GM12878 (cell line): ENCODE data around the gene DGCR8. TPM values are rescaled to one million over a fixed set of nuclear protein-coding genes. Genes with fewer than 3 reads are reported as not detected.

Experiments
- ATF3 ChIP-seq: IDR thresholded peaks from 2 replicates; pipeline ENCODE4 v1.6.1; 2011; ENCODE audit warnings: low read depth, mild to moderate bottlenecking, low read length, moderate library complexity, borderline replicate concordance; ENCODE audit errors: extremely low read depth
- BCL3 ChIP-seq: IDR thresholded peaks from 2 replicates; pipeline ENCODE4 v1.6.1; 2011; ENCODE audit warnings: borderline replicate concordance, low read depth, mild to moderate bottlenecking, moderate library complexity, low read length; ENCODE audit not compliant: insufficient read depth, poor library complexity, severe bottlenecking
- BCLAF1 ChIP-seq: fragments of 450-650 bp; IDR thresholded peaks from 2 replicates; pipeline ENCODE4 v1.6.1; 2017; ENCODE audit warnings: antibody characterized with exemption, mild to moderate bottlenecking, moderate library complexity
- CEBPB ChIP-seq, 2 experiments: fragments of 150-350 bp in 1 of 2; IDR thresholded peaks; 2 replicates each; pipeline ENCODE4 v1.6.1; 2012 to 2014; ENCODE audit warnings: low read depth in 2 of 2, low read length in 2 of 2, borderline replicate concordance in 1 of 2, inconsistent platforms in 1 of 2
- DPF2 ChIP-seq: fragments of 450-650 bp; IDR thresholded peaks from 2 replicates; pipeline ENCODE4 v1.6.1; 2017; ENCODE audit warnings: mild to moderate bottlenecking
- E2F4 ChIP-seq: IDR thresholded peaks from 2 replicates; pipeline ENCODE4 v1.6.1; 2012; ENCODE audit warnings: low read depth, low read length, improper control_type of control experiment
- FOS ChIP-seq: IDR thresholded peaks from 3 replicates; pipeline ENCODE4 v1.6.1; 2011; ENCODE audit warnings: borderline replicate concordance; ENCODE audit not compliant: insufficient read length; ENCODE audit errors: extremely low read depth
- GATAD2B ChIP-seq: fragments of 450-650 bp; conservative IDR thresholded peaks from 2 replicates; pipeline ENCODE4 v1.6.1; 2017; ENCODE audit warnings: low read depth, mild to moderate bottlenecking, moderate library complexity
- HDAC6 ChIP-seq: fragments of 200-600 bp; sonication (generic); IDR thresholded peaks from one replicate; pipeline ENCODE4 v1.8.0; 2017; ENCODE audit warnings: antibody characterized with exemption; ENCODE audit not compliant: unreplicated experiment
- IRF4 ChIP-seq: IDR thresholded peaks from 2 replicates; pipeline ENCODE4 v1.6.1; 2011; ENCODE audit warnings: low read depth, low read length
- LARP7 ChIP-seq: fragments of 450-650 bp; IDR thresholded peaks from 2 replicates; pipeline ENCODE4 v1.6.1; 2017; ENCODE audit warnings: mild to moderate bottlenecking
- MLLT1 ChIP-seq: fragments of 450-650 bp; IDR thresholded peaks from 2 replicates; pipeline ENCODE4 v1.6.1; 2016; ENCODE audit warnings: mild to moderate bottlenecking
- NFXL1 ChIP-seq: fragments of 450-650 bp; IDR thresholded peaks from 2 replicates; pipeline ENCODE4 v1.6.1; 2017; ENCODE audit warnings: antibody characterized with exemption, mild to moderate bottlenecking, borderline replicate concordance
- NFYB ChIP-seq: IDR thresholded peaks from 2 replicates; pipeline ENCODE4 v1.6.1; 2011; ENCODE audit warnings: low read depth, mild to moderate bottlenecking, low read length, improper control_type of control experiment, moderate library complexity; ENCODE audit not compliant: insufficient read depth
- NR2F1 ChIP-seq: fragments of 450-650 bp; conservative IDR thresholded peaks from 2 replicates; pipeline ENCODE4 v1.6.1; 2017; ENCODE audit warnings: mild to moderate bottlenecking
- PAX5 ChIP-seq: IDR thresholded peaks from 2 replicates; pipeline ENCODE4 v1.6.1; 2011; ENCODE audit warnings: low read depth, low read length, borderline replicate concordance
- PAX8 ChIP-seq: fragments of 450-650 bp; IDR thresholded peaks from 2 replicates; pipeline ENCODE4 v1.6.1; 2017; ENCODE audit warnings: mild to moderate bottlenecking, moderate library complexity
- POLR2A ChIP-seq: IDR thresholded peaks from 2 replicates; pipeline ENCODE4 v1.6.1; 2011; ENCODE audit warnings: low read depth, mild to moderate bottlenecking, low read length
- RELA ChIP-seq: fragments of 450-650 bp; IDR thresholded peaks from 2 replicates; pipeline ENCODE4 v1.8.0; 2014; ENCODE audit warnings: borderline replicate concordance; ENCODE audit not compliant: partially characterized antibody
- SMARCA5 ChIP-seq: fragments of 450-650 bp; IDR thresholded peaks from 2 replicates; pipeline ENCODE4 v1.6.1; 2017; ENCODE audit warnings: mild to moderate bottlenecking
- TBL1XR1 ChIP-seq: IDR thresholded peaks from 2 replicates; pipeline ENCODE4 v1.6.1; 2012; ENCODE audit warnings: low read depth, low read length, improper control_type of control experiment
- TCF12 ChIP-seq: IDR thresholded peaks from 2 replicates; pipeline ENCODE4 v1.6.1; 2011; ENCODE audit warnings: low read depth, mild to moderate bottlenecking, low read length
- ZNF622 ChIP-seq: fragments of 450-650 bp; IDR thresholded peaks from 2 replicates; pipeline ENCODE4 v1.6.1; 2017; ENCODE audit warnings: mild to moderate bottlenecking, inconsistent platforms
- ZSCAN29 ChIP-seq: fragments of 450-650 bp; IDR thresholded peaks from 2 replicates; pipeline ENCODE4 v1.6.1; 2017; ENCODE audit warnings: mild to moderate bottlenecking, moderate library complexity
- polyA plus RNA-seq, 11 experiments: library from polyadenylated mRNA; depleted of rRNA in 4 of 11; unstranded in 6 of 11; stranded (reverse) in 5 of 11; fragments of >200 nt; fragmentation: Nextera tagmentation in 4 of 11; fragmentation: Illumina TruSeq in 1 of 11; extraction: Ambion mirVana in 4 of 11; extraction: Trizol in 1 of 11; gene quantifications; 1 replicate in 1 of 11; 2 replicates in 10 of 11; pipeline versions ENCODE4 v1.2.1 to v1.2.3, GENCODE V29; 2011 to 2016; ENCODE audit warnings: inconsistent platforms in 2 of 11, missing spikeins in 2 of 11, low read depth in 1 of 11
- total RNA-seq, 4 experiments: library from RNA; depleted of rRNA in 3 of 4; stranded (reverse); fragments of >200 nt in 3 of 4; fragmentation: Illumina TruSeq in 1 of 4; extraction: Trizol in 1 of 4; gene quantifications; 2 replicates each; pipeline versions ENCODE4 v1.2.1 to v1.2.3, GENCODE V29; 2013 to 2021

The DGCR8 gene
- total and polyA plus RNA-seq, 10 of the 15 experiments (the other 5 are each of a cell fraction or from before 2014, with no cell fraction given), result 1.2 to 35.1 (median 17.2) TPM

GRCh38 chr22:20146777-20147176 is 66.7 kb downstream of the DGCR8 start (continued):
- no peak for TF ChIP-seq ATF3
- no peak for TF ChIP-seq ZSCAN29
- TF ChIP-seq ZNF622, result no peak
- no peak for TF ChIP-seq MLLT1
- TF ChIP-seq NR2F1, result peak; percentile 95
- no peak for TF ChIP-seq PAX8
- TF ChIP-seq BCL3, result peak; percentile 28
- no peak for TF ChIP-seq SMARCA5
- TF ChIP-seq TCF12, result peak; percentile 85
- TF ChIP-seq HDAC6, result no peak
- no peak for TF ChIP-seq BCLAF1
- 0 out of 2 replicates have a peak, but pooled peaks have one; percentile 74 for TF ChIP-seq DPF2
- TF ChIP-seq LARP7, result 0 out of 2 replicates have a peak, but pooled peaks have one; percentile 31
- no peak for TF ChIP-seq CEBPB (IDR thresholded peaks at IDR 0.05; ENCODE audit: borderline replicate concordance in 1 of 2, low read depth in 2 of 2, low read length in 2 of 2)
- no peak for TF ChIP-seq PAX5
- no peak for TF ChIP-seq TBL1XR1
- TF ChIP-seq NFXL1, result no peak
- no peak for TF ChIP-seq POLR2A
- no peak for TF ChIP-seq E2F4
- TF ChIP-seq NFYB, result no peak
- no peak for TF ChIP-seq IRF4
- TF ChIP-seq GATAD2B, result peak; percentile 85
- TF ChIP-seq RELA, result peak; percentile 25
- no peak for TF ChIP-seq FOS
